SH-SY5Y (cell line): ENCODE data around the gene NTRK2.

Source experiments
- GATA2 ChIP-seq: IDR thresholded peaks from 2 replicates; pipeline ENCODE4 v1.6.1; 2011; ENCODE audit warnings: mild to moderate bottlenecking, low read depth, low read length
- GATA3 ChIP-seq: IDR thresholded peaks from 2 replicates; pipeline ENCODE4 v1.6.1; 2011; ENCODE audit warnings: low read depth, mild to moderate bottlenecking, low read length, moderate library complexity

GRCh38 chr9:84759300-84759750 lies 89.8 kb downstream of the NTRK2 start:
- TF ChIP-seq GATA2 (no peak), GATA3 (no peak)
